Central memory CD4-positive, alpha-beta T cell (primary cell): Measurements from ENCODE around the gene CNN1.

Source experiments
- DNase-seq: peaks from one replicate; pipeline ENCODE4 v3.0.0; 2022
- total RNA-seq, 3 experiments: gene quantifications; one replicate each; lab custom pipeline; 2026; lab: John Stamatoyannopoulos, UW

CNN1 gene
- 0 reads per million in 3 experiments for total RNA-seq

GRCh38 chr19:11538232-11539036 is at the start of gene CNN1:
Gene CNN1 (plus strand): TSS chr19:11538851. CDS start chr19:11538928, 77 bp downstream.
- DNase-seq = no peak

GRCh38 chr19:11489378-11489777 is 49.3 kb upstream of the CNN1 start:
- DNase-seq = no peak

- no peak for DNase-seq
Measured at GRCh38 chr19:11494634-11495285, 43.9 kb upstream of the CNN1 start.

- no peak for DNase-seq
Measured at GRCh38 chr19:11495481-11495880, 43.2 kb upstream of the CNN1 start.

- no peak for DNase-seq
Measured at GRCh38 chr19:11495885-11496284, 42.8 kb upstream of the CNN1 start.

- DNase-seq = peak; percentile 33
Measured at GRCh38 chr19:11496391-11497163, 42.1 kb upstream of the CNN1 start.

GRCh38 chr19:11499220-11499726 is 39.4 kb upstream of the CNN1 start:
- no peak for DNase-seq

GRCh38 chr19:11499890-11500420 is 38.7 kb upstream of the CNN1 start:
- DNase-seq = no peak

- DNase-seq = no peak
Measured at GRCh38 chr19:11504502-11505031, 34.1 kb upstream of the CNN1 start.

GRCh38 chr19:11505032-11505503 is 33.6 kb upstream of the CNN1 start:
- peak; percentile 94 for DNase-seq

- DNase-seq = peak; percentile 95
Measured at GRCh38 chr19:11505504-11506100, 33.0 kb upstream of the CNN1 start, which contains the start of gene ZNF653. Gene ZNF653 (minus strand): TSS chr19:11505839. CDS start chr19:11505786, 53 bp downstream.

- no peak for DNase-seq
Measured at GRCh38 chr19:11506101-11506555, 32.5 kb upstream of the CNN1 start.

GRCh38 chr19:11506967-11507366 is 31.7 kb upstream of the CNN1 start:
- no peak for DNase-seq

- DNase-seq = no peak
Measured at GRCh38 chr19:11507370-11508078, 31.1 kb upstream of the CNN1 start.

- DNase-seq = no peak
Measured at GRCh38 chr19:11510444-11510843, 28.2 kb upstream of the CNN1 start.

GRCh38 chr19:11513946-11514345 is 24.7 kb upstream of the CNN1 start:
- no peak for DNase-seq

- no peak for DNase-seq
Measured at GRCh38 chr19:11519138-11519537, 19.5 kb upstream of the CNN1 start.

- peak; percentile 89 for DNase-seq
Measured at GRCh38 chr19:11528551-11529341, 9.9 kb upstream of the CNN1 start, which contains the start of gene ECSIT. Gene ECSIT (minus strand): TSS chr19:11529134. CDS start chr19:11519170, 9,964 bp downstream.

GRCh38 chr19:11530432-11530831 is 8.2 kb upstream of the CNN1 start:
- DNase-seq = peak; percentile 9

- DNase-seq = no peak
Measured at GRCh38 chr19:11534538-11534937, 4.1 kb upstream of the CNN1 start.
